Urothelium cell line (cell line): ENCODE data around the gene TSEN15.
"Not testable (repeated sequence)": the region's sequence is repeated elsewhere in the genome, so short reads cannot be mapped to it uniquely, and the experiment has no call there.

Source experiments
- DNase-seq: peaks from one replicate; pipeline ENCODE4 v3.0.0; 2011; ENCODE audit warnings: low spot score, mixed read lengths
- FAIRE-seq: peaks from 2 replicates; lab custom pipeline; 2011; peaks lifted over from hg19 to GRCh38; lab: Jason Lieb, UNC

The TSEN15 gene

DNA sequence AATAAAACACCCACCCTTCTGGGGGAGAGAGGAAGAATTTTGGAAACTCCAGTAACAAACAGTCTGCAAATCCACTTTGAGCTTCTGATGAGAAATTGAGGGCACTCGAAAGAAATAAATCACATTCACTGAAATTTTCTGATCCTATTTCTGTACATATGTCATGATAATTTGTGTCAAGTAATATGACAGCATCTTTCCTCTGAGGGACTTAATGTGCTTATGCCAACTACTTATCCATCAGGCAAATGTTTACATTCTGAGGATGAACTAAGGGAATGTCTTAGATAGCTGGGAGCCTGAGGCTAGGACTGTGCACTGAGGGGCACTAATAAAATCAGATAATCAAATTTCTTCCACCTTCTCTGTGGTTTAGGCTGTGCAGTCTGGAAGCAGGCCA lies 44.5 kb downstream of the TSEN15 start:
- FAIRE-seq, result no peak

DNA sequence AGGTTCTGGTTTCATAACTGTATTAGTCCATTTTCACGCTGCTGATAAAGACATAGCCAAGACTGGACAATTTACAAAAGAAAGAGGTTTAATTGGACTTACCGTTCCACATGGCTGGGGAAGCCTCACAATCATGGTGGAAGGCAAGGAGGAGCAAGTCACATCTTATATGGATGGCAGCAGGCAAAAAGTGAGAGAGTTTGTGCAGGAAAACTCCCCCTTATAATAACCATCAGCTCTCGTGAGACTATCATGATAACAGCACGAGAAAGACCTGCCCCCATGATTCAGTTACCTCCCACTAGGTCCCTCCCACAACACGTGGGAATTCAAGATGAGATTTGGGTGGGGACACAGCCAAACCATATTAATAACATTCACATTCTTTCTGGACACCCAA lies 45.0 kb downstream of the TSEN15 start:
- DNase-seq, FAIRE-seq: not testable (repeated sequence)

More for the DNA sequence above, 44.5 kb downstream of the TSEN15 start:
- DNase-seq, result no peak

DNA sequence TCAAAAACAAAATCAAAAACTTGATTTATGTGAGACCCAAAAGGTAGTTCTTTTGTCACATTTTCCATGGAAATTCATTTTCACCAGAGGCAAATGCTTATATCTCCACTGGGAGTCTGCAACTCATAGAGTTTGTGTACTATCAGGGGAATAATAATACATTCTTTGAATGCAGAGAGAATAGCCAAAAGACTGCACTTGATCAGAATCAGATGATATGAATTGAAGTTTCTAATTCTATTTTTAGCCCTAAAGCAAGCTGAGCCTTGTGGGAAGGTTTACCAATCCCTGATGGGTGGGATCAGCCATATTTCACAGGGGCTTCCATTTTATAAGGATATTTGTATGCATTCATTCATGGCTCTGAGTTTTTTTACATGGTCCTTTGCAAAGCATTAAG lies 49.6 kb downstream of the TSEN15 start:
- no peak for DNase-seq
- FAIRE-seq, result no peak

DNA sequence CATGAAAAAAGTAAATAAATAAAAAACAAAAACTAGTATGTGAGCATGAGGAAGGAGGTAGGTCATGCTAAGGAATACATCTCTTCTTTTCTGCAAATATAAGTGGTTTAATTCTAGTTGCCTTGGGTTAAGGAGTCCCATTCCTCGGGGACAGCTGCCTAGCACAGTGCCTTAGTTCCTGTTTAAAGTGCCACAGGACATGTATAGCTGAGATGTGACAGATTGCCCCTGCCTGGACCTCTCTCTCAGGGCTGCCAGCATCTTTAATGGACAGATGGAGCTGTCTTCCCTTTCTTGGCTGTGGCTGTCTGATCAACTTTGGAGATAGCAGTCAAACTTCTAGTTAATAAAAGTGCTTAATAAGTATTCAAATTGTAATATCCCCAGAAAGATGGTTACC lies 50.0 kb downstream of the TSEN15 start:
- no peak for DNase-seq
- no peak for FAIRE-seq

DNA sequence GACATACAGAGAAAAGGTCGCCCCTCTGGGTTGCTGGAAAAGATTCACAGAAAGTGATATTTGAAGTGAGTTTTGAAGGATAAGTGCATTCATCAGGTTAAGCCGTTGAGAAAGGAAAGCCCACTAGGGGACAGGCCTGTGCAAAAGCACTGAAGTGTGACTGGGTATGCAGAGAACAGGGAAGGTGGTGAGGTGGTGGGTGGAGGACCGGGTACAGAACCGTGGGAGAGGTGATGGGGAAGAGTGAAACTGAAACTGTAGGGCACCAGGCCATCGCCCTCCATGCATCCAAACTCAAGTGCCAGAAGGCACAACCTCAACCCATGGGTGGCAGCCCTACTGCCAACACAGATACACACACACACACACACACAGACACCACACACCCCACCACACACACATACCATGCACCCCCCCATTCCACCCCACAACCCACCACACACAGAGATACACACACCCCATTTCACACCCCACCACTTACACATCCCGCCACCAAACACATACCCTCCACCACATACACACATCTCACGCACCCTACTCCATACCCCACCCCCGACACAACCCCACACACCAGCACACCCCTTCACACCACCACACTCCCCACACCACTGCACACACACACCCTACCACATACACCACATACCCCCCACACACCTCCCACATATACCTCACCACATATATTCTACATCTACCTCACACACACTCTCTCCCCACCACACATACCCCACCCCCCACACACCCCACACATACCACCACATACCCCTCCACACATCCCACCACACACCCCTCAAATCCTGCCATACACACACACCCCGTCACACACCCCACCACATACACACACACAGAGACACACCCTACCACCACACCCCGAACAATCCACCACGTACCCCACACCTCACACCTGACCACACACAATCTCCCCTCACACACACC lies 59.0 kb downstream of the TSEN15 start:
- DNase-seq, result no peak

DNA sequence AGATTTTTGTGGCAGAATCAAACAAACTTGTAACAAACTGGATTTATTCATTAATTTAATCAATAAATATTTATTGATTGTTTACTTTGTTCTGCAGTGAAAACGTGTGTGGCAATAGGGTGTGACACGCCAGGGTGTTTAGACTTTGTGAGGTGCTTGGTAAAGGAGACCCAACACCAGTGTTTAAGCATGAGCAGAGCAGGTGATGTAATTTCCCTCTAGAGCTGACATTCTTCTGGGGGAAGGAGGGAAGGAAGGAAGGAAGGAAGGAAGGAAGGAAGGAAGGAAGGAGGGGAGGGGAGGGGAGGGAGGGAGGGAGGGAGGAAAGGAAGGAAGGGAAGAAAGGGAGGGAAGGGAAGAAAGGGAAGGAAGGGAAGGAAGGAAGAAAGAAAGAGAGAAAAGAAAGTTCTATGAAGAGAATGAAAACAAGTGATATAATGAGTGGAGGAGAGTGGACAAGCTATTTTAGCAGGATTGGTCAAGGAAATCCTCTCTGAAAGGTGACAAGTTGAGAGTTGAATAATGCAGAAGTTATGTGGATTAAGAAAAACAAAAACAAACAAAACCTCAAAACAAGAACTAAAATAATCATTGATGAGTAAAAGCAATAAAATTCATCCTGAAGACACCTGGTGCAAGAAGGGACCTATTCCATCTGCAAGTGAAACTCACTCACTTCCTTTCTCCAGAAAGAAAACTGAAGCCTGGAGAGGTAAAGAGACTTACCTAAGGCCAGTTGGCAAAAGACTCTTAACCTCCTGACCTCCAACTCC lies 60.8 kb downstream of the TSEN15 start:
- no peak for DNase-seq
- no peak for FAIRE-seq

More for the DNA sequence above, 59.0 kb downstream of the TSEN15 start:
- peak; percentile 56 for FAIRE-seq

DNA sequence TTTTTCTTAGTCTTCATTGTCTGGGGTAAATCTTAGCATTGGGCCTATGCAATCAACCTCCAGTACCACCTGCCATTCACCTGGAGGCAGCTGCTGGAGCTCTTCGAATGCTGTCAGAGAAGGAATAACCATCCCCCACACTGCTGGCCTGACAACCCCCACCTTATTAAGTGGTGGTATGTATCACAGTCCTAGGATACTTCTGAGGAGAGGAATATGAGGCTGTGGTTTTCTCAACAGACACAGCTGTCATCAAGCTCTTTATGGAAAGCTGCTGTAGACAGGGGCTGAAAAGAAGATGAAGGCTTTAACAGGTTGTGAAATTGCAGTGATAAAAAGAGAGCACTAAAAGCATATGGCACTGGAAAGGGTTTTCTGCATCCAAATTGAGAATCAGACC lies 61.7 kb downstream of the TSEN15 start:
- FAIRE-seq (no peak), DNase-seq (no peak)

DNA sequence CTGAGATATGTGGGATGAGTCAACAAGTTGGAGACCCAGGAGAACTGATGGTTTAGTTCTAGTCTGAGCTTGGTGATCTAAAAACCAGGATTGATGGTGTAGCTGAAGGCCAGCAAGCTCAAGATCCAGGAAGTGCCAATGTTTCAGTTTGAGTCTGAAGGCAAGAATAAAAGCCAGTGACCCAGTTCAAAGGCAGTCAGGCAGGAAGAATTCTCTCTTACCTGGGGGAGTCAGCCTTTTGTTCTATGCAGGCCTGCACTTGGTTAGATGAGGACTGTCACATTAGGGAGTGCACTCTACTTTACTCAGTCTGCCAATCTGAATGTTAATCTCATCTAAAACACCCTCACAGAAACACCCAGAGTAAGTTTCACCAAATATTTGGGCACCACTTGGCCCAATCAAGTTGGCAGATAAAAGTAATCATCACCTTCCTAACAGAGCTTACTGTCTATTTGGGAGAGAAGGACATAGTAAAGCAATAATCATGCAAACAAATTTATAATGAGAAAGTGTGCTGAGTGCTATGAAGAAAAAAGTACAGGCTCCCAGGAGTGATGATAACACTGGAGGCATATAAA lies 63.4 kb downstream of the TSEN15 start:
- no peak for DNase-seq
- FAIRE-seq, result no peak

DNA sequence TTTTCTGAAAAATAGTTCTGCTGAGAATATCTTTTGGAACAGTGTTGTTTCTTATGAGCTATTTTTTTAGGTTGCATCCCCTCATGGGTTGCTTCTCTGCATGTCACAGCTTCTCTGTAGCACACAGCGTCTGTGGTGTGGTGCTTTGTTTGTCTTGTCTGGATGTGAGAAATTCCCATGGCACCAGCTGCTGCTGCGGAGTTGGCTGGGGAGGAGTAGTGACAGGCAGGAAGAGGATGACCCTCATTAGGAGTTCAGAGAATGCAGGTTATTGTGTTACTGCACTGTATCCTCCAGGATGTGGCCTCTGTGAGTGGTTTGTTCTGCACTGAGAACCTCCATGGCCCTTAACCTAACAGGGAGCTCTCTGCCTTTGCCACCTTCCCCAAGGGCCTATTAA lies 64.8 kb downstream of the TSEN15 start:
- FAIRE-seq, result no peak

DNA sequence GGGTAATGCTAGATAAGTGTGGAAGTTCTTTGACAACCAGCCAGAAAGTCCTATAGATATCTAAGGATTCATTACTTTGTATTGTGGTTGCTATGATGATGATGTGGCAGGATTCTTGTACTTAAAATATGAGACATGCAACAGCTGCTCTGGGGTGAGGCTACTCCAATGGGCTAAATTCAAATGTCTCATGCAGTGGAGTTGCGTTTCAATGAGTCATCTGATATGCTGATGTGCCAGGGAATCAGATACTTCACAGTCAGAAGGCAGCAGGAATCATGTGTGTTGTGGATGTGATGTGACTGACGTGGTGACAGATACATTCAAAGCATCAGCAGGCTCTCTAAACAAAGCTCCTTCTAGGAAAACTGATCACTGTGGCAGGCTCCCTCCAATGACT lies 66.5 kb downstream of the TSEN15 start:
- DNase-seq (peak; percentile 31), FAIRE-seq (no peak)

More for the DNA sequence above, 64.8 kb downstream of the TSEN15 start:
- DNase-seq, result no peak
